Measurements from ENCODE around the gene DYRK3. TPM values are rescaled to one million over a fixed set of nuclear protein-coding genes. Genes with fewer than 3 reads are reported as not detected.

Gene DYRK3
- 1 to 10 TPM in 2 of 4 donors, under 1 TPM in 2; 0.85 to 1.8 (median 1.0) TPM for total RNA-seq

- Histone ChIP-seq H3K27me3 (no peaks in the 10 kb centered on the region), H3K4me1 (peaks cover 11 to 16% of the 10 kb centered on the region in 2 donors), H3K9me3 (no peaks in the 10 kb centered on the region), H3K27ac (peak within 1 kb of the TSS; percentile 70 to 79 (median 73)), H3K36me3 (no peaks in the 10 kb centered on the region), H3K4me3 (peak within 1 kb of the TSS; percentile 76 to 93 (median 88))
- DNase-seq (peak; percentile 84 to 88), ATAC-seq (peak; percentile 81 to 83)
- in situ Hi-C loops (cut with MboI; ENCODE audit: low sequenced_read_pairs in 4 of 4) (loop anchor here (5.0 to 25.0 kb wide), 5 partner anchors 169 to 427 kb away; partner anchors contain the start of genes PFKFB2 (in 1 of the 4) and YOD1 (in 1 of the 4)), intact Hi-C loops (cut with DNase I; ENCODE audit: low total_unique reads) (loop anchor here (1.0 to 2.0 kb wide), 3 partner anchors 23 to 91 kb away; partner anchors contain the start of genes EIF2D and MAPKAPK2)
- TF ChIP-seq CTCF (IDR thresholded peaks at IDR 0.05 in 4 of 5, conservative IDR thresholded peaks at IDR 0.05 in 1 of 5) = peak in 3 of 5 experiments; percentile 26 to 46 (median 29)
- peak; percentile 89 to 95 for TF ChIP-seq POLR2A (IDR thresholded peaks at IDR 0.05)
These were observed at the start of gene DYRK3 for GRCh38 chr1:206635080-206635977. TSS of gene DYRK3 (plus strand) at chr1:206635536. CDS start at chr1:206635704, 168 bp downstream.

DNA sequence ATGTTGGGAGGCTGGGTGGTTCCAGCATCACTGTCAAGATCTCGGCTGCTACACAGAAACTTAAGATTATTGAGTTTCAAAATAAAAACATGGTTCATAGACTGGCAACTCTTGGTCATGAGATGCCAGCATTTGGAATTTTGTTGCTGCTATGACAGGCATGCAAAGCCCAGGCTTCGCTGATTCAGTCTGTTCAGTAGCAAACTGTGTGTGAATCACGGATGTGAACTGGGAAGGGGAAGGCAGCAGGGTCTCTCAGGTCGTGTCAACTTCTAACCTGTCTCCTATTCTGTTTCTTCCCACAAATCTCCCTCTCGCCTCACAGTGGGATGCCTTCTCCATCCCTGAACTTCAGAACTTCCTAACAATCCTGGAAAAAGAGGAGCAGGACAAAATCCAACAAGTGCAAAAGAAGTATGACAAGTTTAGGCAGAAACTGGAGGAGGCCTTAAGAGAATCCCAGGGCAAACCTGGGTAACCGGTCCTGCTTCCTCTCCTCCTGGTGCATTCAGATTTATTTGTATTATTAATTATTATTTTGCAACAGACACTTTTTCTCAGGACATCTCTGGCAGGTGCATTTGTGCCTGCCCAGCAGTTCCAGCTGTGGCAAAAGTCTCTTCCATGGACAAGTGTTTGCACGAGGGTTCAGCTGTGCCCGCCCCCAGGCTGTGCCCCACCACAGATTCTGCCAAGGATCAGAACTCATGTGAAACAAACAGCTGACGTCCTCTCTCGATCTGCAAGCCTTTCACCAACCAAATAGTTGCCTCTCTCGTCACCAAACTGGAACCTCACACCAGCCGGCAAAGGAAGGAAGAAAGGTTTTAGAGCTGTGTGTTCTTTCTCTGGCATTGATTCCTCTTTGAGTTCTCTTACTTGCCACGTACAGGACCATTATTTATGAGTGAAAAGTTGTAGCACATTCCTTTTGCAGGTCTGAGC, 48.6 kb upstream of the DYRK3 start:
- ATAC-seq (no peak), DNase-seq (no peak)
- H3K27ac ChIP-seq = no peak overlapping the region
- peaks cover 0 to 55% of the 10 kb centered on the region in 2 donors for H3K36me3 ChIP-seq
- no peak overlapping the region for H3K4me3 ChIP-seq
- no peaks in the 10 kb centered on the region for H3K27me3 ChIP-seq
- no peaks in the 10 kb centered on the region for H3K9me3 ChIP-seq
- intact Hi-C loops (cut with DNase I; ENCODE audit: low total_unique reads) (no loop called here), in situ Hi-C loops (cut with MboI; ENCODE audit: low sequenced_read_pairs in 4 of 4) (loop anchor here in 1 of 4 donors (10.0 kb wide), 1 partner anchor 102 kb away; no protein-coding TSS in a partner anchor)
- TF ChIP-seq POLR2A (IDR thresholded peaks at IDR 0.05) = no peak
- TF ChIP-seq CTCF (IDR thresholded peaks at IDR 0.05 in 4 of 5, conservative IDR thresholded peaks at IDR 0.05 in 1 of 5) = no peak
- H3K4me1 ChIP-seq = peaks cover 0 to 8% of the 10 kb centered on the region in 2 donors

DNA sequence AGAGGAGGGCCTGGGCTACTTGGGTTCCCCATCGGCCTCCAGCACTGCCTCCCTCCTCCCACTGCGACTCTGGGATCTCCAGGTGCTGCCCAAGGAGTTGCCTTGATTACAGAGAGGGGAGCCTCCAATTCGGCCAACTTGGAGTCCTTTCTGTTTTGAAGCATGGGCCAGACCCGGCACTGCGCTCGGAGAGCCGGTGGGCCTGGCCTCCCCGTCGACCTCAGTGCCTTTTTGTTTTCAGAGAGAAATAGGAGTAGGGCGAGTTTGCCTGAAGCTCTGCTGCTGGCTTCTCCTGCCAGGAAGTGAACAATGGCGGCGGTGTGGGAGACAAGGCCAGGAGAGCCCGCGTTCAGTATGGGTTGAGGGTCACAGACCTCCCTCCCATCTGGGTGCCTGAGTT, 47.4 kb upstream of the DYRK3 start:
- DNase-seq (no peak), ATAC-seq (no peak)
- Histone ChIP-seq H3K4me1 (peaks cover 6 to 8% of the 10 kb centered on the region in 2 donors), H3K9me3 (no peaks in the 10 kb centered on the region), H3K36me3 (peaks cover 0 to 64% of the 10 kb centered on the region in 2 donors), H3K27me3 (no peaks in the 10 kb centered on the region), H3K4me3 (no peak overlapping the region), H3K27ac (no peak overlapping the region)
- TF ChIP-seq POLR2A (IDR thresholded peaks at IDR 0.05) (no peak), CTCF (IDR thresholded peaks at IDR 0.05 in 4 of 5, conservative IDR thresholded peaks at IDR 0.05 in 1 of 5) (no peak)
- intact Hi-C loops (cut with DNase I; ENCODE audit: low total_unique reads) (no loop called here), in situ Hi-C loops (cut with MboI; ENCODE audit: low sequenced_read_pairs in 4 of 4) (loop anchor here in 1 of 4 donors (10.0 kb wide), 1 partner anchor 103 kb away; no protein-coding TSS in a partner anchor)

GRCh38 chr1:206588492-206588891, 46.8 kb upstream of the DYRK3 start:
- Histone ChIP-seq H3K36me3 (peaks cover 0 to 67% of the 10 kb centered on the region in 2 donors), H3K27ac (no peak overlapping the region), H3K4me3 (no peak overlapping the region), H3K9me3 (no peaks in the 10 kb centered on the region), H3K4me1 (peaks cover 7 to 8% of the 10 kb centered on the region in 2 donors), H3K27me3 (no peaks in the 10 kb centered on the region)
- DNase-seq (no peak), ATAC-seq (no peak)
- intact Hi-C loops (cut with DNase I; ENCODE audit: low total_unique reads) = no loop called here
- TF ChIP-seq CTCF (IDR thresholded peaks at IDR 0.05 in 4 of 5, conservative IDR thresholded peaks at IDR 0.05 in 1 of 5) (no peak), POLR2A (IDR thresholded peaks at IDR 0.05) (no peak)
- in situ Hi-C loops (cut with MboI; ENCODE audit: low sequenced_read_pairs in 4 of 4) = loop anchor here in 1 of 4 donors (10.0 kb wide), 1 partner anchor 104 kb away; no protein-coding TSS in a partner anchor
